Measurements from ENCODE around the gene LAMTOR3.
"Not testable (repeated sequence)": the region's sequence is repeated elsewhere in the genome, so short reads cannot be mapped to it uniquely, and the experiment has no call there.

The LAMTOR3 gene

GRCh38 chr4:99832758-99833157 is 61.5 kb downstream of the LAMTOR3 start:
- in situ Hi-C loops (cut with HindIII; ENCODE audit: low sequenced_read_pairs) = no loop called here

- in situ Hi-C loops (cut with HindIII; ENCODE audit: low sequenced_read_pairs) = no loop called here
Measured at GRCh38 chr4:99832321-99832720, 61.9 kb downstream of the LAMTOR3 start.

- in situ Hi-C loops (cut with HindIII; ENCODE audit: low sequenced_read_pairs) = not testable (repeated sequence)
Measured at GRCh38 chr4:99830051-99830450, 64.2 kb downstream of the LAMTOR3 start.

GRCh38 chr4:99828477-99828876 is 65.8 kb downstream of the LAMTOR3 start:
- in situ Hi-C loops (cut with HindIII; ENCODE audit: low sequenced_read_pairs) = no loop called here
